Measurements from ENCODE around the gene RUNX3.

GRCh38 chr1:24957808-24958752 is 28.0 kb upstream of the RUNX3 start:
- no peak for TF ChIP-seq EP300 (IDR thresholded peaks at IDR 0.05)
- no peak for TF ChIP-seq POLR2A (IDR thresholded peaks at IDR 0.05)

All from sigmoid colon (tissue), 4 donors.